ENCODE data around the gene FAM161A. TPM values are rescaled to one million over a fixed set of nuclear protein-coding genes. Genes with fewer than 3 reads are reported as not detected.

Gene FAM161A
- total RNA-seq, 1 experiment from 2014 or later = 7.3 TPM

- TF ChIP-seq REST (IDR thresholded peaks at IDR 0.05; ENCODE audit: low read depth) (no peak), SRF (IDR thresholded peaks at IDR 0.05; ENCODE audit: low read depth) (no peak), RAD21 (IDR thresholded peaks at IDR 0.05; ENCODE audit: low read depth) (no peak), SP1 (IDR thresholded peaks at IDR 0.05; ENCODE audit: low read depth) (no peak), EGR1 (IDR thresholded peaks at IDR 0.05; ENCODE audit: low read depth) (no peak), ZBTB33 (IDR thresholded peaks at IDR 0.05; ENCODE audit: extremely low read depth, insufficient replicate concordance, low read length) (no peak), ZNF274 (IDR thresholded peaks at IDR 0.05; ENCODE audit: low read depth, low read length) (no peak), POLR2A (IDR thresholded peaks at IDR 0.05; ENCODE audit: borderline replicate concordance, extremely low read depth, insufficient read depth, insufficient read length) (no peak), MAX (IDR thresholded peaks at IDR 0.05) (no peak), POLR2AphosphoS5 (IDR thresholded peaks at IDR 0.05; ENCODE audit: low read depth, low read length) (no peak), ZFX (IDR thresholded peaks at IDR 0.05) (no peak), FOSL1 (IDR thresholded peaks at IDR 0.05; ENCODE audit: low read depth) (no peak), SIN3A (IDR thresholded peaks at IDR 0.05; ENCODE audit: low read depth) (no peak), CBX3 (IDR thresholded peaks at IDR 0.05; ENCODE audit: low read depth) (no peak), CTCF (IDR thresholded peaks at IDR 0.05 in 2 of 3, conservative IDR thresholded peaks at IDR 0.05 in 1 of 3; ENCODE audit: borderline replicate concordance in 1 of 3, insufficient read depth in 1 of 3, low read depth in 2 of 3, low read length in 2 of 3) (no peak), ELF1 (IDR thresholded peaks at IDR 0.05; ENCODE audit: borderline replicate concordance, low read depth) (no peak), JUND (IDR thresholded peaks at IDR 0.05) (no peak), TCF7L2 (IDR thresholded peaks at IDR 0.05; ENCODE audit: borderline replicate concordance, extremely low read depth, insufficient read depth, insufficient read length) (no peak), YY1 (IDR thresholded peaks at IDR 0.05; ENCODE audit: extremely low read depth, insufficient replicate concordance, low read depth, low read length) (no peak)
- TF ChIP-seq, protein P1, sequence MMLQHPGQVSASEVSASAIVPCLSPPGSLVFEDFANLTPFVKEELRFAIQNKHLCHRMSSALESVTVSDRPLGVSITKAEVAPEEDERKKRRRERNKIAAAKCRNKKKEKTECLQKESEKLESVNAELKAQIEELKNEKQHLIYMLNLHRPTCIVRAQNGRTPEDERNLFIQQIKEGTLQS (IDR thresholded peaks at IDR 0.05) = no peak
- no peak for ATAC-seq
- H3K4me3 ChIP-seq (replicated peaks in 1 of 2; ENCODE audit: low read depth in 1 of 2, low read length in 2 of 2) = no peak overlapping the region
- H3K27me3 ChIP-seq (ENCODE audit: insufficient read depth, low read length) = no peaks in the 10 kb centered on the region
- peaks cover 98% of the 10 kb centered on the region for H3K79me2 ChIP-seq (ENCODE audit: insufficient read depth, low read length)
- H3K36me3 ChIP-seq (ENCODE audit: control insufficient read depth in 1 of 2, insufficient read depth in 2 of 2, low read length in 2 of 2) = peaks cover 59 to 71% of the 10 kb centered on the region in 2 experiments
- H2AFZ ChIP-seq (ENCODE audit: low read depth, low read length, poor library complexity, severe bottlenecking) = no peak overlapping the region
- no TSS peak for BruUV-seq (replicated peaks)
- CTCF ChIA-PET = no interaction called here
- POLR2A ChIA-PET = no interaction called here
- no peak overlapping the region for H3K27ac ChIP-seq (ENCODE audit: low read depth, low read length)
- H3K9ac ChIP-seq (ENCODE audit: low read length) = no peak overlapping the region
- H3K9me3 ChIP-seq (ENCODE audit: control insufficient read depth in 1 of 2, insufficient read depth in 1 of 2, low read depth in 1 of 2, low read length in 2 of 2) = no peaks in the 10 kb centered on the region
- intact Hi-C loops (cut with micrococcal nuclease) = no loop called here
- H3K4me1 ChIP-seq (ENCODE audit: control insufficient read depth in 1 of 2, insufficient read depth in 2 of 2, low read length in 2 of 2) = peaks cover 0 to 13% of the 10 kb centered on the region in 2 experiments; a peak in 3 of 4 replicates
- H4K20me1 ChIP-seq (ENCODE audit: insufficient read depth) = peaks cover 26% of the 10 kb centered on the region; the same call in 1 of the 2 replicates
- no peak for DNase-seq (ENCODE audit: low read depth, low spot score)
- RAD21 ChIA-PET (ENCODE audit: low non-redundant PET in 1 of 2, low total read pairs in 2 of 2, uncharacterized antibody in 2 of 2, unreplicated experiment in 2 of 2) = no interaction called here
- no peak overlapping the region for H3K4me2 ChIP-seq (ENCODE audit: low read length)
- H3K9me2 ChIP-seq (ENCODE audit: insufficient read depth) = no peaks in the 10 kb centered on the region
Measured at GRCh38 chr2:61882850-61883249, 29.0 kb upstream of the FAM161A start.
